Right lobe of liver (tissue), 6 donors: Measurements from ENCODE around the gene RAET1L. TPM values are rescaled to one million over a fixed set of nuclear protein-coding genes. Genes with fewer than 3 reads are reported as not detected.
A peak's percentile ranks its signal among the peaks of the same experiment; 100 is the strongest.

ENCODE experiments used
- ATAC-seq, 4 donors: fragments of 200-7000 bp; cut with Tn5 transposase; one replicate each; pipeline ENCODE4 v1.9.1; 2020; ENCODE audit warnings: mild to moderate bottlenecking in 4 of 4, moderate library complexity in 4 of 4
- DNase-seq, 3 donors: peaks; one replicate each; pipeline ENCODE4 v3.0.0-alpha.2; 2020
- H3K27ac ChIP-seq, 3 donors: fragments of 200-600 bp; one replicate each; pipeline ENCODE4 v1.8.0; 2022
- H3K27me3 ChIP-seq, 2 donors: fragments of 200-600 bp; one replicate each; pipeline ENCODE4 v1.8.0; 2022
- H3K36me3 ChIP-seq, 4 donors: fragments of 200-600 bp; sonication (generic) in 1 of 4; one replicate each; pipeline versions ENCODE4 v1.5.1 to v1.8.0; 2017 to 2022; ENCODE audit warnings: control low read depth in 1 of 4
- H3K4me1 ChIP-seq, 4 donors: fragments of 200-600 bp; sonication (generic) in 1 of 4; one replicate each; pipeline versions ENCODE4 v1.5.1 to v1.8.0; 2017 to 2022; ENCODE audit warnings: control low read depth in 1 of 4
- H3K4me3 ChIP-seq, 3 donors: fragments of 200-600 bp; one replicate each; pipeline ENCODE4 v1.8.0; 2022
- H3K9me3 ChIP-seq, 4 donors: fragments of 200-600 bp; sonication (generic) in 1 of 4; one replicate each; pipeline versions ENCODE4 v1.5.1 to v1.8.0; 2017 to 2022; ENCODE audit warnings: control low read depth in 1 of 4
- CTCF ChIP-seq, 4 donors: fragments of 200-600 bp in 3 of 4; fragments of 450-650 bp in 1 of 4; IDR thresholded peaks; one replicate each; pipeline versions ENCODE4 v1.5.1 to v1.8.0; 2016 to 2022; ENCODE audit warnings: antibody characterized with exemption in 4 of 4, mild to moderate bottlenecking in 2 of 4
- POLR2A ChIP-seq: fragments of 450-650 bp; IDR thresholded peaks from one replicate; pipeline ENCODE4 v1.6.1; 2017; ENCODE audit warnings: antibody characterized with exemption, mild to moderate bottlenecking
- WGBS: methylation state at CpG from one replicate; pipeline ENCODE4 v1.1.6; 2018; ENCODE audit warnings: low coverage, low lambda C conversion rate; ENCODE audit not compliant: insufficient coverage; ENCODE audit errors: missing lambda C conversion rate; 5-methylcytosine and 5-hydroxymethylcytosine counted together
- intact Hi-C, 2 donors: fragments of 100-400 bp; cut with DNase I; formaldehyde crosslinking; loops; one replicate each; pipeline versions ENCODE4 v1.11.2 to v1.14.1; 2022
- total RNA-seq, 6 experiments: library from RNA; depleted of rRNA in 2 of 6; stranded (reverse); fragments of >200 nt in 2 of 6; fragmentation: NEBNext Ultra II Directional in 3 of 6; extraction: Animal tissue kit (Norgen Biotek cat#: 25700) in 3 of 6; gene quantifications; one replicate each; pipeline versions ENCODE4 v1.1.0 to v1.2.4, GENCODE V29; 2016 to 2023
- donor health status: DM: no; HTN: yes; CAD: no.
- donor health status: DM: no; HTN: no; CAD: no.
- donor health status: DM: no; HTN: no; CAD: no.
- donor health status: DM: no; HTN: yes; CAD: no.
- donor health status: DM: no; HTN: yes; CAD: no.

Gene RAET1L
- total RNA-seq, 6 experiments from 2014 or later = not detected

DNA sequence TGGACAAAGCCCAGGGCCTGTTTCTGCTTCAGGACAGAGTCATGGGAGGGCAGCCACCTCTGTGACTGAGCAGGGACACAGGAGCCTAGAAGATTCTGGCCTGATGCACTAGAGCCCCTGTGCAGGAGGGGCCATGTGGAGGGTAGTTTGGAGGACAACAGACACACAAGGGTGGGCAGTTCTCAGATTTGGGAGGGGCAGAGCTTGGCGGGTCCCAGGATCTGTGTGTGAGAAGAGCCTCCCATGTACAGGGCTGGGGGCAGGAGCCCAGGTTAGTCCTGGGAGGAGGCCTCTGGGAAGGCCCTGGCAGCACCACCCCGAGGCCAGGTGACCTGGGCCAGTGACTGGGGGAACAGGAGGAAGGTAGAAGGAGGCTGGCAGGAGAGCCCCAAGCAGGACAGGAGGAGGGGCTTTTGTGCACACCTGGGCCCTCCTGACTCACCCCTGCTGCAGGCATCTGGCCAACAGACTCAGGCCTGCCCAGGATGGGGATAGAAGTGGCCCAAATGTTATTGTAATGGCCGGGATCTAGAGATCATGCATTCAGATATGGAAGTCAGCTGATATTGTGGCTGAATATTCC is 45.0 kb upstream of the RAET1L start:
- Histone ChIP-seq H3K4me1 (no peaks in the 10 kb centered on the region), H3K9me3 (no peaks in the 10 kb centered on the region), H3K27me3 (no peaks in the 10 kb centered on the region), H3K36me3 (no peaks in the 10 kb centered on the region), H3K4me3 (no peak overlapping the region), H3K27ac (no peak overlapping the region)
- TF ChIP-seq POLR2A (no peak), CTCF (IDR thresholded peaks at IDR 0.05) (no peak)
- WGBS = 100% methylated on average over 1 of the region's 3 CpGs
- intact Hi-C loops = no loop called here
- ATAC-seq = no peak
- DNase-seq = no peak

GRCh38 chr6:150069706-150070105 is 44.4 kb upstream of the RAET1L start:
- no peak overlapping the region for H3K27ac ChIP-seq
- DNase-seq = peak; percentile 51 to 64 (median 53)
- TF ChIP-seq POLR2A (no peak), CTCF (IDR thresholded peaks at IDR 0.05) (no peak)
- H3K9me3 ChIP-seq = no peaks in the 10 kb centered on the region
- no peaks in the 10 kb centered on the region for H3K27me3 ChIP-seq
- WGBS = 63% methylated on average over 7 of the region's 11 CpGs
- H3K36me3 ChIP-seq = no peaks in the 10 kb centered on the region
- no peaks in the 10 kb centered on the region for H3K4me1 ChIP-seq
- peak overlapping the region; percentile 56 to 63 (median 62) for H3K4me3 ChIP-seq
- peak in 3 of 4 donors; percentile 7 to 34 (median 9) for ATAC-seq
- intact Hi-C loops = no loop called here

DNA sequence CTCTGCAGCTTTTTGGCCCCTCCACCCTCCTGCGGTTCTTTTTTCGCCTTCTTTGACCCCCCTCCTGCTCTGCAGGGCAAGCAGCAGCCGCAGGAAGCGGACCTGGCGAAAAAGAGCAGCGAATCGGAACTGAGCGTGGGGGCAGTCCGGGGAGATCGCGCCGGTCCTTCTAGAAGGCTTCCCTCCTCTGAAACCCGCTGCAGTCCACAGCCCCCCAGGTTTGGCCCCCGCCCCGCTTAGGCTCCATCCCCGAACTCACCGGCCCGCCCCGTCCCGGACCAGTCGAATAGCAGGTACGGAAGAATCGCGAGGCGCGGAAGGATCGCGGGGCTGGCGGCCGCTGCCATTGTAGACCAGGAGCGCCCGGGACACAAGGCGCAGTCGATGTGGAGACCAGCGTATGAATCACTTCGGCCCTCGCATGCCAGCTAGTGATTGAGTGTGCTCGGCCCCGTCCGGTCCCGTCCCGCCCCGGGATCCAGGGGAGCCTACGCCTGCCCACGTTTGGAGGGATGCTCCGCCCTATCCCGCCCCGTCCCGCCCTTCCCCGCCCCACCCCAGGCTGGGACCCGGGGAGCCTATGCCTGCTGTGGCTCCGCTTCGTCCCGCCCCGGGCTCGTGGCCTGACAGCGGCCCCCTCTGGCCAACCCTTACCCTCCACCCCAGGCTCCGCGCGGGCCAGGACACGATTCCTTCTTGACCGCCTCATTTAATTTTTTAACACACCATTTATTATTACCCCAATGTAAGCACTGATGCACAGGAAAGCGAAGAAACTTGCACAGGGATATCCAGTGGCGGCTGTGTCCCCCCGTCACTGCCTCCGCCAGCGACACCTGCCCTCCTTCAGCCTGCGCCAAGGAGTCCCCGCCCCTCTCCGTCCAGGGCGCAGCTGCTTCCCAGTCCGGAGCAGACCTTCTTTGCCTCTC is 43.7 kb upstream of the RAET1L start, which contains the start of gene ULBP3:
Gene ULBP3 (minus strand): TSS at position 402 of the 929 bp plus-strand sequence. CDS start 55 bp downstream, at position 347.
- peak; percentile 26 to 52 (median 50) for TF ChIP-seq CTCF (IDR thresholded peaks at IDR 0.05)
- peak; percentile 70 for TF ChIP-seq POLR2A
- Histone ChIP-seq H3K9me3 (no peaks in the 10 kb centered on the region), H3K4me1 (no peaks in the 10 kb centered on the region), H3K4me3 (peak within 1 kb of the TSS; percentile 56 to 63 (median 62)), H3K27me3 (no peaks in the 10 kb centered on the region), H3K27ac (peak within 1 kb of the TSS in 1 of 3 donors; percentile 29), H3K36me3 (no peaks in the 10 kb centered on the region)
- intact Hi-C loops = no loop called here
- WGBS = 13% methylated on average over 23 of the region's 72 CpGs
- DNase-seq = peak; percentile 88 to 93 (median 90)
- ATAC-seq = peak; percentile 92 to 95 (median 94)

DNA sequence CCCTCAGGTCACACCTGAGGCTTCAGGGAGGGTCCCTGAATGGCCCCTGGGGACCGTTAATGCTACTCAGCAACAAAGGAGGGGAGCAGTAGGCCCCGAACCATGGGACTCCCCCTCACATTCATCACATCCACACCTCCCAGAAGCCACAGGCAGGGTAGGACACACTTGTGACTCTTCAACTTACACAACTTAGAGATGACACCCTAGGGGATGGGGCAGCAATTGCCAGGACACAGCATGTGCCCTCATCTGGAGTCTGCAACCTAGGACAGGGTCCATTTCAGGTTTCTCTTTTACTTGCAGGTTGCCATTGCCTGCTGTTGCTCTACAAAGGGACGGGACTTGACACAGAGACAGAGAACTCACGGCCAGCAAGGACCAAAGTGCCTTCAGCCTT is 42.8 kb upstream of the RAET1L start:
- WGBS = no CpG with 5 or more reads among the region's 4 CpGs
- no peak overlapping the region for H3K27ac ChIP-seq
- peak in 2 of 4 donors; percentile 1 to 3 for ATAC-seq

More for the DNA sequence above, 42.8 kb upstream of the RAET1L start:
- TF ChIP-seq POLR2A (no peak), CTCF (IDR thresholded peaks at IDR 0.05) (no peak)
- no peaks in the 10 kb centered on the region for H3K9me3 ChIP-seq
- DNase-seq = no peak
- H3K36me3 ChIP-seq = no peaks in the 10 kb centered on the region
- intact Hi-C loops = no loop called here
- H3K4me3 ChIP-seq = peak overlapping the region; percentile 56 to 63 (median 62)
- H3K27me3 ChIP-seq = no peaks in the 10 kb centered on the region
- H3K4me1 ChIP-seq = no peaks in the 10 kb centered on the region
